HCT116 (cell line): ENCODE measurements around the gene NTNG1. TPM values are rescaled to one million over a fixed set of nuclear protein-coding genes. Genes with fewer than 3 reads are reported as not detected.

Experiments used
- ATAC-seq: fragments of 200-7000 bp; cut with Tn5 transposase; 2 replicates; pipeline ENCODE4 v1.9.1; 2020; ENCODE audit warnings: mild to moderate bottlenecking, moderate library complexity
- BruUV-seq: library from RNA; stranded (reverse); fragments of 400-500 nt; replicated peaks from 2 replicates; lab custom pipeline; 2021; lab: Mats Ljungman, UMichigan
- CTCF ChIA-PET: fragments of 300-600 bp; sonication (Branson Sonifier 250); formaldehyde crosslinking; loops from one replicate; lab custom pipeline; 2021; ENCODE audit warnings: antibody characterized with exemption; lab: Charles Lee
- POLR2A ChIA-PET: fragments of 300-600, 350-600 bp; sonication (Branson Sonifier 250); formaldehyde crosslinking; loops from one replicate; lab custom pipeline; 2021; ENCODE audit warnings: antibody characterized with exemption; lab: Charles Lee
- RAD21 ChIA-PET, 2 experiments: fragments of 300-600 bp; sonication (Branson Sonifier 250); formaldehyde crosslinking; loops; one replicate each; lab custom pipeline; 2023; ENCODE audit warnings: low total read pairs in 2 of 2; ENCODE audit not compliant: uncharacterized antibody in 2 of 2, unreplicated experiment in 2 of 2, low non-redundant PET in 1 of 2; lab: Charles Lee
- DNase-seq: peaks from one replicate; pipeline ENCODE4 v3.0.0-alpha.2; 2010; ENCODE audit warnings: low read depth, low spot score
- H2AFZ ChIP-seq: fragments of 200-600 bp; shearing (Covaris generic), sonication (generic); 2 replicates; pipeline ENCODE4 v1.6.1; 2017; ENCODE audit warnings: low read depth, mixed run types, mixed read lengths, antibody characterized with exemption, low read length; ENCODE audit not compliant: poor library complexity, severe bottlenecking
- H3K27ac ChIP-seq: 2 replicates; pipeline ENCODE4 v1.5.1; 2012; ENCODE audit warnings: low read depth, low read length
- H3K27me3 ChIP-seq: fragments of 200-600 bp; sonication (generic); 2 replicates; pipeline ENCODE4 v1.6.1; 2016; ENCODE audit warnings: mixed run types, low read length, mixed read lengths; ENCODE audit not compliant: insufficient read depth
- H3K36me3 ChIP-seq, 2 experiments: fragments of 200-500 bp in 1 of 2; fragments of 200-600 bp in 1 of 2; sonication (Bioruptor generic) in 1 of 2; sonication (generic) in 1 of 2; 2 replicates each; pipeline versions ENCODE4 v1.5.1 to v1.6.1; 2014 to 2016; ENCODE audit warnings: low read length in 2 of 2, inconsistent platforms in 1 of 2, mixed read lengths in 1 of 2, mixed run types in 1 of 2; ENCODE audit not compliant: insufficient read depth in 2 of 2, control insufficient read depth in 1 of 2
- H3K4me1 ChIP-seq, 2 experiments: fragments of 200-600 bp in 1 of 2; sonication (generic) in 1 of 2; 2 replicates each; pipeline versions ENCODE4 v1.5.1 to v1.6.1; 2012 to 2017; ENCODE audit warnings: low read length in 2 of 2, inconsistent platforms in 1 of 2, mild to moderate bottlenecking in 1 of 2, mixed read lengths in 1 of 2, mixed run types in 1 of 2, moderate library complexity in 1 of 2; ENCODE audit not compliant: insufficient read depth in 2 of 2, control insufficient read depth in 1 of 2
- H3K4me2 ChIP-seq: fragments of 200-600 bp; sonication (generic); 2 replicates; pipeline ENCODE4 v1.6.1; 2017; ENCODE audit warnings: mixed run types, low read length, mixed read lengths
- H3K4me3 ChIP-seq, 2 experiments: fragments of 200-600 bp in 1 of 2; sonication (generic) in 1 of 2; replicated peaks in 1 of 2; 2 replicates each; pipeline ENCODE4 v1.5.1; 2011 to 2016; ENCODE audit warnings: low read length in 2 of 2, control low read depth in 1 of 2, low read depth in 1 of 2, mild to moderate bottlenecking in 1 of 2, mixed read lengths in 1 of 2, mixed run types in 1 of 2
- H3K79me2 ChIP-seq: fragments of 200-600 bp; sonication (generic); 2 replicates; pipeline ENCODE4 v1.6.1; 2017; ENCODE audit warnings: mild to moderate bottlenecking, mixed run types, low read length, moderate library complexity, mixed read lengths; ENCODE audit not compliant: insufficient read depth
- H3K9ac ChIP-seq: fragments of 200-600 bp; sonication (generic); 2 replicates; pipeline ENCODE4 v1.6.1; 2016; ENCODE audit warnings: low read length, mixed read lengths
- H3K9me2 ChIP-seq: fragments of 200-600 bp; sonication (generic), shearing (Covaris generic); 2 replicates; pipeline ENCODE4 v1.6.1; 2017; ENCODE audit warnings: mixed run types, mild to moderate bottlenecking, moderate library complexity; ENCODE audit not compliant: insufficient read depth
- H3K9me3 ChIP-seq, 2 experiments: fragments of 200-500 bp in 1 of 2; fragments of 200-600 bp in 1 of 2; sonication (Bioruptor generic) in 1 of 2; sonication (generic) in 1 of 2; 2 replicates each; pipeline ENCODE4 v1.6.1; 2014 to 2017; ENCODE audit warnings: low read length in 2 of 2, mixed read lengths in 2 of 2, inconsistent platforms in 1 of 2, low read depth in 1 of 2, mild to moderate bottlenecking in 1 of 2, mixed run types in 1 of 2, moderate library complexity in 1 of 2; ENCODE audit not compliant: control insufficient read depth in 1 of 2, insufficient read depth in 1 of 2
- H4K20me1 ChIP-seq: fragments of 200-600 bp; sonication (generic), shearing (Covaris generic); 2 replicates; pipeline ENCODE4 v1.6.1; 2017; ENCODE audit warnings: mixed run types, mild to moderate bottlenecking, moderate library complexity; ENCODE audit not compliant: insufficient read depth
- CTCF ChIP-seq, 3 experiments: fragments of 200-600 bp in 1 of 3; sonication (generic) in 1 of 3; IDR thresholded peaks in 2 of 3; conservative IDR thresholded peaks in 1 of 3; 2 replicates each; pipeline ENCODE4 v1.5.1; 2012 to 2017; ENCODE audit warnings: low read depth in 2 of 3, low read length in 2 of 3, antibody characterized with exemption in 1 of 3, borderline replicate concordance in 1 of 3, control low read depth in 1 of 3, mild to moderate bottlenecking in 1 of 3, mixed read lengths in 1 of 3, mixed run types in 1 of 3, moderate library complexity in 1 of 3; ENCODE audit not compliant: insufficient read depth in 1 of 3
- EGR1 ChIP-seq: IDR thresholded peaks from 2 replicates; pipeline ENCODE4 v1.6.1; 2012; ENCODE audit warnings: low read depth
- ELF1 ChIP-seq: IDR thresholded peaks from 2 replicates; pipeline ENCODE4 v1.6.1; 2012; ENCODE audit warnings: low read depth, borderline replicate concordance
- EZH2phosphoT487 ChIP-seq: fragments of 200-600 bp; IDR thresholded peaks from 2 replicates; pipeline ENCODE4 v1.6.1; 2018; ENCODE audit warnings: antibody characterized with exemption, borderline replicate concordance
- JUND ChIP-seq: IDR thresholded peaks from 2 replicates; pipeline ENCODE4 v1.6.1; 2012
- MAX ChIP-seq: IDR thresholded peaks from 2 replicates; pipeline ENCODE4 v1.6.1; 2012
- REST ChIP-seq: IDR thresholded peaks from 2 replicates; pipeline ENCODE4 v1.6.1; 2012; ENCODE audit warnings: low read depth
- SIN3A ChIP-seq: IDR thresholded peaks from 2 replicates; pipeline ENCODE4 v1.6.1; 2012; ENCODE audit warnings: low read depth
- SP1 ChIP-seq: IDR thresholded peaks from 2 replicates; pipeline ENCODE4 v1.6.1; 2012; ENCODE audit warnings: low read depth
- TCF7L2 ChIP-seq: IDR thresholded peaks from 2 replicates; pipeline ENCODE4 v1.7.0; 2011; ENCODE audit warnings: borderline replicate concordance, inconsistent platforms; ENCODE audit not compliant: insufficient read depth, insufficient read length; ENCODE audit errors: extremely low read depth
- YY1 ChIP-seq: IDR thresholded peaks from 2 replicates; pipeline ENCODE4 v1.6.1; 2011; ENCODE audit warnings: low read length, low read depth, moderate library complexity, mild to moderate bottlenecking; ENCODE audit not compliant: insufficient replicate concordance; ENCODE audit errors: extremely low read depth
- ZBTB33 ChIP-seq: IDR thresholded peaks from 2 replicates; pipeline ENCODE4 v1.6.1; 2011; ENCODE audit warnings: mild to moderate bottlenecking, low read length, moderate library complexity; ENCODE audit not compliant: insufficient replicate concordance; ENCODE audit errors: extremely low read depth
- intact Hi-C: fragments of 100-400 bp; cut with micrococcal nuclease; formaldehyde crosslinking; loops from 2 replicates; pipeline ENCODE4 v1.10.0; 2022
- total RNA-seq: library from RNA; stranded (reverse); gene quantifications from one replicate; pipeline ENCODE4 v1.2.1, GENCODE V29; 2021; ENCODE audit not compliant: unreplicated experiment

The NTNG1 gene
- total RNA-seq, 1 experiment from 2014 or later, result not detected

GRCh38 chr1:107467811-107468210 is 327.0 kb downstream of the NTNG1 start:
- Histone ChIP-seq H3K9me3 (peaks cover 6 to 8% of the 10 kb centered on the region in 2 experiments; a peak in 2 of 4 replicates), H3K27me3 (no peaks in the 10 kb centered on the region), H3K4me2 (no peak overlapping the region), H4K20me1 (no peaks in the 10 kb centered on the region), H3K9me2 (no peaks in the 10 kb centered on the region), H3K27ac (no peak overlapping the region), H3K9ac (no peak overlapping the region), H3K36me3 (no peaks in the 10 kb centered on the region), H2AFZ (no peak overlapping the region), H3K4me3 (no peak overlapping the region), H3K79me2 (no peaks in the 10 kb centered on the region), H3K4me1 (no peaks in the 10 kb centered on the region; a peak in 1 of 4 replicates)
- intact Hi-C loops, result no loop called here
- no TSS peak for BruUV-seq
- ChIA-PET CTCF (no interaction called here), POLR2A (no interaction called here), RAD21 (no interaction called here)
- ATAC-seq (no peak), DNase-seq (no peak)
- TF ChIP-seq SIN3A (no peak), ELF1 (no peak)

- Histone ChIP-seq H3K4me2 (no peak overlapping the region), H3K79me2 (no peaks in the 10 kb centered on the region), H3K27me3 (no peaks in the 10 kb centered on the region), H2AFZ (no peak overlapping the region), H4K20me1 (no peaks in the 10 kb centered on the region), H3K4me3 (no peak overlapping the region), H3K9me2 (no peaks in the 10 kb centered on the region), H3K9me3 (peaks cover 0 to 10% of the 10 kb centered on the region in 2 experiments; a peak in 2 of 4 replicates), H3K4me1 (no peaks in the 10 kb centered on the region), H3K27ac (no peak overlapping the region), H3K9ac (no peak overlapping the region), H3K36me3 (no peaks in the 10 kb centered on the region)
- ChIA-PET POLR2A (no interaction called here), RAD21 (no interaction called here), CTCF (no interaction called here)
- TF ChIP-seq CTCF (IDR thresholded peaks at IDR 0.05 in 2 of 3, conservative IDR thresholded peaks at IDR 0.05 in 1 of 3; ENCODE audit: borderline replicate concordance in 1 of 3, insufficient read depth in 1 of 3, low read depth in 2 of 3, low read length in 2 of 3) (no peak), TCF7L2 (no peak), EZH2phosphoT487 (no peak), YY1 (no peak), SP1 (no peak), JUND (no peak), REST (no peak), MAX (no peak), EGR1 (no peak), ZBTB33 (no peak)
- DNase-seq, result no peak
- intact Hi-C loops, result no loop called here
- ATAC-seq, result no peak
- BruUV-seq, result no TSS peak
Observed at GRCh38 chr1:107473065-107473464, 332.2 kb downstream of the NTNG1 start.
